ENCODE data around the gene FADS2. TPM values are rescaled to one million over a fixed set of nuclear protein-coding genes. Genes with fewer than 3 reads are reported as not detected.

The FADS2 gene
- total and polyA plus RNA-seq, 5 donors from 2014 or later: 0.23 to 19.7 (median 7.1) TPM; not detected in 1

GRCh38 chr11:61838921-61839320, 10.8 kb downstream of the FADS2 start:
- peaks cover 0 to 13% (median under 1%) of the 10 kb centered on the region in 4 donors for H3K4me1 Mint-ChIP-seq
- no peaks in the 10 kb centered on the region for H3K36me3 ChIP-seq (ENCODE audit: control insufficient read depth, insufficient read depth, low read length)
- H3K9me3 ChIP-seq (ENCODE audit: control insufficient read depth in 2 of 2, low read length in 2 of 2): no peaks in the 10 kb centered on the region
- ATAC-seq (ENCODE audit: low read depth in 2 of 2) (no peak), DNase-seq (no peak)
- H3K27ac Mint-ChIP-seq: no peak overlapping the region
- peaks cover 11% of the 10 kb centered on the region for H3K27me3 Mint-ChIP-seq
- no peaks in the 10 kb centered on the region for H3K27me3 ChIP-seq (ENCODE audit: control insufficient read depth, insufficient read depth, low read length)
- H3K4me3 Mint-ChIP-seq: no peak overlapping the region
- H3K9me3 Mint-ChIP-seq: no peaks in the 10 kb centered on the region
- H3K36me3 Mint-ChIP-seq: no peaks in the 10 kb centered on the region
- no peak overlapping the region for H3K4me3 ChIP-seq (ENCODE audit: low read depth, low read length)
- H3K4me1 ChIP-seq (ENCODE audit: control insufficient read depth, insufficient read depth, low read length, poor library complexity, severe bottlenecking): peaks cover 12% of the 10 kb centered on the region
- H3K27ac ChIP-seq (ENCODE audit: insufficient read depth, low read length, poor library complexity, severe bottlenecking): no peak overlapping the region

- no peak overlapping the region for H3K27ac ChIP-seq (ENCODE audit: insufficient read depth, low read length, poor library complexity, severe bottlenecking)
- Mint-ChIP-seq H3K27ac (no peak overlapping the region), H3K36me3 (no peaks in the 10 kb centered on the region), H3K4me1 (peaks cover 0 to 6% (median 0%) of the 10 kb centered on the region in 4 donors), H3K4me3 (no peak overlapping the region), H3K9me3 (no peaks in the 10 kb centered on the region), H3K27me3 (peaks cover 11% of the 10 kb centered on the region)
- peaks cover 4% of the 10 kb centered on the region for H3K4me1 ChIP-seq (ENCODE audit: control insufficient read depth, insufficient read depth, low read length, poor library complexity, severe bottlenecking)
- no peaks in the 10 kb centered on the region for H3K27me3 ChIP-seq (ENCODE audit: control insufficient read depth, insufficient read depth, low read length)
- no peaks in the 10 kb centered on the region for H3K36me3 ChIP-seq (ENCODE audit: control insufficient read depth, insufficient read depth, low read length)
- ATAC-seq (ENCODE audit: low read depth in 2 of 2) (no peak), DNase-seq (no peak)
- no peak overlapping the region for H3K4me3 ChIP-seq (ENCODE audit: low read depth, low read length)
- H3K9me3 ChIP-seq (ENCODE audit: control insufficient read depth in 2 of 2, low read length in 2 of 2): no peaks in the 10 kb centered on the region
These were observed 11.6 kb downstream of the FADS2 start for GRCh38 chr11:61839742-61840141.

GRCh38 chr11:61840371-61840770, 12.3 kb downstream of the FADS2 start:
- Histone ChIP-seq H3K4me1 (ENCODE audit: control insufficient read depth, insufficient read depth, low read length, poor library complexity, severe bottlenecking) (no peaks in the 10 kb centered on the region), H3K27me3 (ENCODE audit: control insufficient read depth, insufficient read depth, low read length) (no peaks in the 10 kb centered on the region), H3K4me3 (ENCODE audit: low read depth, low read length) (no peak overlapping the region), H3K27ac (ENCODE audit: insufficient read depth, low read length, poor library complexity, severe bottlenecking) (no peak overlapping the region), H3K36me3 (ENCODE audit: control insufficient read depth, insufficient read depth, low read length) (no peaks in the 10 kb centered on the region), H3K9me3 (ENCODE audit: control insufficient read depth in 2 of 2, low read length in 2 of 2) (no peaks in the 10 kb centered on the region)
- Mint-ChIP-seq H3K4me1 (peaks cover 0 to 2% (median 0%) of the 10 kb centered on the region in 4 donors), H3K27ac (no peak overlapping the region), H3K36me3 (no peaks in the 10 kb centered on the region), H3K4me3 (no peak overlapping the region), H3K27me3 (peaks cover 11% of the 10 kb centered on the region), H3K9me3 (no peaks in the 10 kb centered on the region)
- DNase-seq: no peak
- ATAC-seq (ENCODE audit: low read depth in 2 of 2): no peak

GRCh38 chr11:61841636-61842527, 13.8 kb downstream of the FADS2 start:
- no peaks in the 10 kb centered on the region for H3K36me3 ChIP-seq (ENCODE audit: control insufficient read depth, insufficient read depth, low read length)

GRCh38 chr11:61842528-61842820, 14.4 kb downstream of the FADS2 start:
- Mint-ChIP-seq H3K4me3 (no peak overlapping the region), H3K4me1 (no peaks in the 10 kb centered on the region), H3K9me3 (no peaks in the 10 kb centered on the region), H3K27me3 (peaks cover 5% of the 10 kb centered on the region), H3K27ac (no peak overlapping the region), H3K36me3 (no peaks in the 10 kb centered on the region)
- Histone ChIP-seq H3K27me3 (ENCODE audit: control insufficient read depth, insufficient read depth, low read length) (no peaks in the 10 kb centered on the region), H3K4me3 (ENCODE audit: low read depth, low read length) (no peak overlapping the region), H3K27ac (ENCODE audit: insufficient read depth, low read length, poor library complexity, severe bottlenecking) (no peak overlapping the region), H3K36me3 (ENCODE audit: control insufficient read depth, insufficient read depth, low read length) (no peaks in the 10 kb centered on the region), H3K4me1 (ENCODE audit: control insufficient read depth, insufficient read depth, low read length, poor library complexity, severe bottlenecking) (no peaks in the 10 kb centered on the region), H3K9me3 (ENCODE audit: control insufficient read depth in 2 of 2, low read length in 2 of 2) (no peaks in the 10 kb centered on the region)
- DNase-seq: no peak
- ATAC-seq (ENCODE audit: low read depth in 2 of 2): no peak

More at GRCh38 chr11:61841636-61842527, 13.8 kb downstream of the FADS2 start:
- Histone ChIP-seq H3K4me3 (ENCODE audit: low read depth, low read length) (no peak overlapping the region), H3K9me3 (ENCODE audit: control insufficient read depth in 2 of 2, low read length in 2 of 2) (no peaks in the 10 kb centered on the region), H3K27me3 (ENCODE audit: control insufficient read depth, insufficient read depth, low read length) (no peaks in the 10 kb centered on the region), H3K4me1 (ENCODE audit: control insufficient read depth, insufficient read depth, low read length, poor library complexity, severe bottlenecking) (no peaks in the 10 kb centered on the region), H3K27ac (ENCODE audit: insufficient read depth, low read length, poor library complexity, severe bottlenecking) (no peak overlapping the region)
- Mint-ChIP-seq H3K4me3 (no peak overlapping the region), H3K27me3 (peaks cover 5% of the 10 kb centered on the region), H3K36me3 (no peaks in the 10 kb centered on the region), H3K4me1 (no peaks in the 10 kb centered on the region), H3K27ac (no peak overlapping the region), H3K9me3 (no peaks in the 10 kb centered on the region)
- ATAC-seq (ENCODE audit: low read depth in 2 of 2) (no peak), DNase-seq (no peak)

GRCh38 chr11:61844909-61845565, 16.9 kb downstream of the FADS2 start:
- Mint-ChIP-seq H3K4me3 (no peak overlapping the region), H3K9me3 (peaks cover 0 to 1% (median 0%) of the 10 kb centered on the region in 7 donors), H3K4me1 (no peaks in the 10 kb centered on the region), H3K27me3 (no peaks in the 10 kb centered on the region), H3K27ac (no peak overlapping the region), H3K36me3 (no peaks in the 10 kb centered on the region)
- Histone ChIP-seq H3K27ac (ENCODE audit: insufficient read depth, low read length, poor library complexity, severe bottlenecking) (no peak overlapping the region), H3K36me3 (ENCODE audit: control insufficient read depth, insufficient read depth, low read length) (no peaks in the 10 kb centered on the region), H3K9me3 (ENCODE audit: control insufficient read depth in 2 of 2, low read length in 2 of 2) (no peaks in the 10 kb centered on the region), H3K27me3 (ENCODE audit: control insufficient read depth, insufficient read depth, low read length) (no peaks in the 10 kb centered on the region), H3K4me3 (ENCODE audit: low read depth, low read length) (no peak overlapping the region), H3K4me1 (ENCODE audit: control insufficient read depth, insufficient read depth, low read length, poor library complexity, severe bottlenecking) (no peaks in the 10 kb centered on the region)
- no peak for ATAC-seq (ENCODE audit: low read depth in 2 of 2)
- DNase-seq: no peak

GRCh38 chr11:61846362-61847020, 18.4 kb downstream of the FADS2 start:
- H3K36me3 Mint-ChIP-seq: no peaks in the 10 kb centered on the region
- H3K27ac Mint-ChIP-seq: no peak overlapping the region
- no peaks in the 10 kb centered on the region for H3K4me1 Mint-ChIP-seq
- Histone ChIP-seq H3K4me3 (ENCODE audit: low read depth, low read length) (no peak overlapping the region), H3K27me3 (ENCODE audit: control insufficient read depth, insufficient read depth, low read length) (no peaks in the 10 kb centered on the region), H3K9me3 (ENCODE audit: control insufficient read depth in 2 of 2, low read length in 2 of 2) (no peaks in the 10 kb centered on the region), H3K4me1 (ENCODE audit: control insufficient read depth, insufficient read depth, low read length, poor library complexity, severe bottlenecking) (no peaks in the 10 kb centered on the region), H3K36me3 (ENCODE audit: control insufficient read depth, insufficient read depth, low read length) (no peaks in the 10 kb centered on the region), H3K27ac (ENCODE audit: insufficient read depth, low read length, poor library complexity, severe bottlenecking) (no peak overlapping the region)
- DNase-seq: no peak
- no peak overlapping the region for H3K4me3 Mint-ChIP-seq
- H3K27me3 Mint-ChIP-seq: no peaks in the 10 kb centered on the region
- H3K9me3 Mint-ChIP-seq: peaks cover 0 to 1% (median 0%) of the 10 kb centered on the region in 7 donors
- ATAC-seq (ENCODE audit: low read depth in 2 of 2): no peak

Measured in CD4-positive, CD25-positive, alpha-beta regulatory T cell (primary cell).